Stomach smooth muscle (tissue), 2 donors: Measurements from ENCODE around the gene USP48.

Source experiments
- H3K27ac ChIP-seq: one replicate; pipeline ENCODE4 v1.7.0; 2013; ENCODE audit warnings: mild to moderate bottlenecking, low read length, inconsistent platforms
- H3K27me3 ChIP-seq, 2 donors: one replicate each; pipeline ENCODE4 v1.7.0; 2013; ENCODE audit warnings: low read length in 2 of 2; ENCODE audit not compliant: insufficient read depth in 2 of 2, control insufficient read depth in 1 of 2
- H3K36me3 ChIP-seq, 2 donors: one replicate each; pipeline ENCODE4 v1.7.0; 2013; ENCODE audit warnings: low read length in 2 of 2; ENCODE audit not compliant: control insufficient read depth in 2 of 2, insufficient read depth in 2 of 2
- H3K4me1 ChIP-seq: one replicate; pipeline ENCODE4 v1.7.0; 2013; ENCODE audit warnings: low read length; ENCODE audit not compliant: control insufficient read depth, insufficient read depth
- H3K4me3 ChIP-seq, 2 donors: one replicate each; pipeline ENCODE4 v1.7.0; 2013; ENCODE audit warnings: low read length in 2 of 2
- H3K9ac ChIP-seq, 2 donors: one replicate each; pipeline ENCODE4 v1.7.0; 2013; ENCODE audit warnings: low read length in 2 of 2, mild to moderate bottlenecking in 1 of 2
- H3K9me3 ChIP-seq, 2 donors: one replicate each; pipeline ENCODE4 v1.7.0; 2013; ENCODE audit warnings: low read length in 2 of 2; ENCODE audit not compliant: control insufficient read depth in 2 of 2
- donor health status: healthy.
- donor health status: Pancreatic carcinoma.

USP48 gene

DNA sequence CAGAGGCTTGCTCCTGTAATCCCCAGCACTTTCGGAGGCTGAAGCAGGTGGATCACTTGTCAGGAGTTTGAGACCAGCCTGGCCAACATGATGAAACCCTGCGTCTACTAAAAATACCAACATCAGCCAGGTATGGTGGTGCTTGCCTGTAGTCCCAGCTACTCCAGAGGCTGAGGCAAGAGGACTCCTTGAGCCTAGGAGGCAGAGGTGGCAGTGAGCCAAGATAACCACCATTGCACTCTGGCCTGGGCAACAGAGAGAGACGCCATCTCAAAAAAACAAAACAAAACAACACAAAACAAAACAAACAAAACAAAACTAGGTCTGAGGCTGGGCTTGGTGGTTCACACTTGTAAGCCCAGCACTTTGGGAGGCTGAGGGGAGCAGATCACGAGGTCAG is 75.1 kb downstream of the USP48 start:
- Histone ChIP-seq H3K9me3 (no peaks in the 10 kb centered on the region), H3K27me3 (no peaks in the 10 kb centered on the region), H3K4me3 (no peak overlapping the region), H3K36me3 (peaks cover 26 to 28% of the 10 kb centered on the region in 2 donors), H3K27ac (no peak overlapping the region), H3K4me1 (no peaks in the 10 kb centered on the region), H3K9ac (no peak overlapping the region)

DNA sequence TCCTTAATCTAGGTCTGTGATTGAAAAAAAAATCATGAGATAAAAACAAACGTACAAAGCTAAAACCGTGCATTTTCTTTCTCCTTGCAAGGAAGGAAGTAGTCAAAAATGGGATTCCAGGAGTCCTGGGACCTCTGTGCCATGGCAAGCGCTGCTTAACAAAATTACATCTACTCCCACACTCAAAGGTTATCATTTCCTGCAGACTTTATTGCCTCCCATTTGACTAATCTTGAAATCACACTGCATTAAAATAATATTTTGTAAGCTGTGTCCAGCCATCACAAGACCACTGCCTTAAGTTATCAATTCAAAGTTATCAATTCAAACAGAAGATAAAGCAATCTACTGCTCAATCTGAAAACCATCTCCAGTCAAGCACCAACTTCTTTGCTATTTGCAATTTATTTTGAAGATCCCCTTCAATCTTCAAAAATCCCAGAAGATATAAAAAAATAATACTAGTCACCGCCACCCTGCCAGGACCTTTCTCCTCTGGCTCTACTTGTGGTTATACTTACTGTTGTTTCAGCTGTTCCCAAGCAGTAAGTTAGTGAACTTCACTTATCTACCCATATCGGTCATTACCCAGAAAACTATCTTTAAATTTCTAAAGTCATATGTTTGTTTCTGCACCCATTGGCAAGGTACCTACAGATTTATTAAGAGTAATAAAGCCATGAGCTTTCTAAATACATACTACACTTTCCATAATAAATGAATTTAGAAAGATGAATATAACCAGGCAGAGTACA is 75.7 kb downstream of the USP48 start:
- no peaks in the 10 kb centered on the region for H3K9me3 ChIP-seq
- H3K9ac ChIP-seq: no peak overlapping the region
- no peaks in the 10 kb centered on the region for H3K27me3 ChIP-seq
- no peaks in the 10 kb centered on the region for H3K4me1 ChIP-seq
- H3K36me3 ChIP-seq: peaks cover 28 to 34% of the 10 kb centered on the region in 2 donors
- H3K4me3 ChIP-seq: no peak overlapping the region
- H3K27ac ChIP-seq: no peak overlapping the region

DNA sequence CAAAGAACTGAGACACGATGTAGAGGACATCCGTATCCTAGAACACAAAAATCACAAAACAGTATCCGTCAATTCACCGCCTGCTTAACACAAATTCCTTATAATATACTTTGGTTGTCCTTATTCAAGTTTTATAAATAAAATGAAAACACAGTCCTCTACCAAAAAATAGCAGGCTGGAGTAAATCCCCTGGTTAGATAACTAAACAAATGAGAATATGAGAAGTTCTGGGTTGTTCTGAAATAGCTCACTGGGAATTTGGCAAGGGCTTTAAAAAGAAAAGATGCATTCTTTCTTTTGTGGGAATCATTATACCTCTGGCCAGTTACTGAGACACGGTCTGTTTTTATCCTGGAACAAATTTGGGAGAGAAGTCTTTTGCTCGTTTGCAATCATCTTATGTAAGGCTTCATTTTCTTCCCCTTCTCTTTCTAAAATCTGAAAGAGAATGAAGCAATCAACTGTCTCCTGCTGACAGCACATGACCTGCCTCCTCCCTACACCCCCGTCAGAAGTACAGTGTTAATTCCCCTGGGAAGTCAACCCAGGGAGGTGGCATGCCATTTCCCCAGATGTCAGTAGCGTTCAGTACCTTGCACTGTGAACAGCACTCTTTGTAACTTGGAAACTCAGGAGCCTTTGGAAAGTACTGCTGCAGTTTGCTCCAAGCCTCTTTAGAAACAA is 76.7 kb downstream of the USP48 start:
- no peaks in the 10 kb centered on the region for H3K27me3 ChIP-seq
- no peaks in the 10 kb centered on the region for H3K9me3 ChIP-seq
- H3K9ac ChIP-seq: no peak overlapping the region
- H3K36me3 ChIP-seq: peaks cover 29 to 36% of the 10 kb centered on the region in 2 donors
- H3K4me3 ChIP-seq: no peak overlapping the region
- H3K27ac ChIP-seq: no peak overlapping the region
- no peaks in the 10 kb centered on the region for H3K4me1 ChIP-seq

DNA sequence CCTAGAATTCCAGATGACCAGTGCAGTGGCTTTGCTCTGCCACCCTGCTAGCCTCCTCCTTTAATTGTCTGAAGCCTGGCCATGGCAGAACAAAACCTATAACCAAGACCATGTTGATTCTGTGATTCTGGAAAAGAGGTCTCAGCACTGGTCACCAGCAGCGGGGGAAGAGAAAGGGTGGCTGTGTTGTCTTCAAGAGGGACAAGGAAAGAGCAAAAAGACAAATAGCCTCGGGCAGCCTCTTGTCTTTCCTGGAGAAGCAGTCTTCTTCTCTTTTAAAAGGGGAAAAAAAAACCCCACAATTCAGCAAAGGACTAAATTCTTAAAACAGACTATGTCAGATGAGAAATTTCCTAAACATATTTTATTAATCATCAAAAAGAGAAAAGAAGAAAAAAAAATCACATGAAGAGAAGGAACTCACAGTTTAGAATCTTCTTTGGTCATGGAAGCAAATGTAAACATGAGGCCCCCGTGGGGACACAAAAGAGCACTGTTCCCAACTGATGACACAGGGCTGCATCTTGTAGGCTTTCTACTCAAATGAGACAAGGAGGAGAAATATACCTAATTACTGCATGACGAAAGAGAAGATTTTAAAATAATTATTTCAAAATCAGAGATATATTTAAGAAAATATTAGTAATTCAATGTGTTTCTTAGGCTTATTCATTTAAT is 77.5 kb downstream of the USP48 start:
- Histone ChIP-seq H3K27ac (no peak overlapping the region), H3K36me3 (peaks cover 32 to 38% of the 10 kb centered on the region in 2 donors), H3K4me3 (no peak overlapping the region), H3K9ac (no peak overlapping the region), H3K9me3 (no peaks in the 10 kb centered on the region), H3K27me3 (no peaks in the 10 kb centered on the region), H3K4me1 (no peaks in the 10 kb centered on the region)

DNA sequence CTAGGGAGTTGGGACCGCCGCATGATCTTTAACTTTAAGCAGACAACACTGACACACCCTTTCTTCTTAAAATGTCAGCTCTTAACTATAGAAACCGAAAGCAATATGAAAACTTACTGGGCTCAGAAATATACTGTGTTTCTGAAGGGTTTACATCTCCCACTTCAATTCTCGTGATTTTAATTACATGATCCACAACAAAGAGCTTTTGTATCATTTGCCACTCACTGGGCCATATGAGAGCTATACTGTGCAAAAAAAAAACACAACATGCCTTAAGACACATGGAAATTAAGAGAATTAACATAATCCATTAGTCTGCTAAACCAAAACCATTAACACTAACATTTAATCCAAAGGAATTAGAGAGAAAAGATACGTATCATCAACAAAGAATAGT is 78.8 kb downstream of the USP48 start:
- H3K4me1 ChIP-seq: no peaks in the 10 kb centered on the region
- no peaks in the 10 kb centered on the region for H3K9me3 ChIP-seq
- no peak overlapping the region for H3K9ac ChIP-seq
- H3K27ac ChIP-seq: no peak overlapping the region
- no peak overlapping the region for H3K4me3 ChIP-seq
- no peaks in the 10 kb centered on the region for H3K27me3 ChIP-seq
- H3K36me3 ChIP-seq: peaks cover 38 to 46% of the 10 kb centered on the region in 2 donors

DNA sequence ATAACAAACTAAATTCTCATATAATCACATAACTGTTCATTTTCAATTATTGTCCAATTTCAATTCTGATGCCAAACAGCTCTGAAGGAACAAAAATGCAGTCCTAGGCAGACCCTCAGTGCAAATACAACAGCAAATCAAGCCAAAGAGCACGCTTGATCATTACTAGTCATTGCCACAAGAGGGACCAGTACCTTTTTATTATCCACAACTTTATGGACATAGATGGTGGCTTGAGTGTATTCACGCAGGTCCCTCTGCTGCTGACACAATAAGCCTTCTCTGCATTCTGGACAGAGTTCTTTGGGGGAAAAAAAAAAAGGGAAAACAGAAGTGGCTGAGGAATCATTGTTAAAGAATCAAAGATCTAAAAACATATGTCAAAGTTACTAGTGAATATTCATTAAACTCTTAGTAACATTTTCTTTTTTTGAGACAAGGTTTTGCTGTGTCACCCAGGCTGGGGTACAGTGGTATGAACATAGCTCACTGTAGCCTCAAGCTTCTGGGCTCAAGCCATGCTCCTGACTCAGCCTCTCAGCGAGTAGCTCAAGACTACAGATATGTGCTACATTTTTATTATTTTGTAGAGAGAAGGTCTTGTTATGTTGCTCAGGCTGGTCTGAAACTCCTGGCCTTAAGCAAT is 79.5 kb downstream of the USP48 start:
- Histone ChIP-seq H3K9me3 (no peaks in the 10 kb centered on the region), H3K27ac (no peak overlapping the region), H3K27me3 (no peaks in the 10 kb centered on the region), H3K9ac (no peak overlapping the region), H3K4me1 (no peaks in the 10 kb centered on the region), H3K36me3 (peaks cover 38 to 50% of the 10 kb centered on the region in 2 donors), H3K4me3 (no peak overlapping the region)

DNA sequence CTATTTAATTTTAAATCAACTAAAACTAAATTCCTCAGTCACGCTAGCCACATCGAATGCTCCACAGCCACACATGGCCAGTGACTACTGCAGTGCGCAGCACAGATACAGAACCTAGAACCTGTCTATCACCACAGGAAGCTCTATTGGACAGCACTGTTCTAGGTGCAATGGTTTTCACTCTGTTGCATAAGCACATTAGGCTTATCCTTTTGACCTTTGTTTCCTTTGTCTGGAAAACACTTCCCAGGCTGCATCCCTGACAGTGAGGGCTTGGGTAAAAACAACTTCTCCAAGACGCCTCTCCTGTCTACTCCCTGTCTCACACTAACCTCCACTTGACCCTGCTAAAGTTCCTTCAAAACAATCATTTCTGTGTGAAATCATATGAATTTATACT is 80.2 kb downstream of the USP48 start:
- Histone ChIP-seq H3K27ac (no peak overlapping the region), H3K4me1 (no peaks in the 10 kb centered on the region), H3K4me3 (no peak overlapping the region), H3K27me3 (no peaks in the 10 kb centered on the region), H3K9me3 (no peaks in the 10 kb centered on the region), H3K36me3 (peaks cover 39 to 50% of the 10 kb centered on the region in 2 donors), H3K9ac (no peak overlapping the region)

DNA sequence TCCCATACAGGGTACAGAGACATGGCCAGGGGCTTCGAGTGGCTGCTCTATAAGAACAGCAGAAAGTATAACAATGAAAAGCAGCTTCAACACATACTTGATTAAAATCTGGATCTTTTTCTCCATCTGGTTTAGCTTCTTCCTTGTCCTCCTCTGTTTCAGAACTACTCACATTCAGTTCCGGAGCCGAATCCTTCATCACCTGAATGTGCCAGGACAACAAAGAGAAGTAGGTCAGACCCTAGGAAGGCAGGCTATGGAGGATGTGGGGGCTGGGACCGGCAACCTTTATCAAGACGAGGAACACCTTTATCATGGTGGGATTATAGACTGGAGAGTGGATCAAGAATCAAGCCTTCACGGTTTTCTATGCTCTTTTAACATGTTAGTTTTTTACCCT is 81.5 kb downstream of the USP48 start:
- Histone ChIP-seq H3K36me3 (peaks cover 38 to 50% of the 10 kb centered on the region in 2 donors), H3K4me1 (no peaks in the 10 kb centered on the region), H3K9ac (no peak overlapping the region), H3K27me3 (no peaks in the 10 kb centered on the region), H3K4me3 (no peak overlapping the region), H3K9me3 (no peaks in the 10 kb centered on the region), H3K27ac (no peak overlapping the region)

DNA sequence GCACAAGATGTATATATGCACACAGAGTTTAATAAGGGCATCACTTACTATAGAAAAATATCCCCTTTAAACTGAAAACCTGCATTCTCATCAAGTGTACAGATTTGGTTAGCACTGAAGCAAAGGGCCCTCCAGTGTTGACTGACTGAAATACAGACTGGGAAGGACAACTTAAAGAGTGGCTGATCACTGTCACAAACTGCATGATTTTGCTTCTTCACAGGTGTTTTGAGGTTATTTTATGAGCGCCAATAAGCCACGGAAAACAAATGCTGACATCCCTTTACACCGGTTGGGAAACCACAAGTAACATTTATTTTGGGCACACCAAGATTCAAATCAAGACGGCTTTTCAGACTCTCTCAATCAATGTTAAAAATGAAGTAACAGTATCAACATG is 82.9 kb downstream of the USP48 start:
- Histone ChIP-seq H3K9ac (no peak overlapping the region), H3K27ac (no peak overlapping the region), H3K36me3 (peaks cover 37 to 46% of the 10 kb centered on the region in 2 donors), H3K27me3 (no peaks in the 10 kb centered on the region), H3K9me3 (no peaks in the 10 kb centered on the region), H3K4me1 (no peaks in the 10 kb centered on the region), H3K4me3 (no peak overlapping the region)

DNA sequence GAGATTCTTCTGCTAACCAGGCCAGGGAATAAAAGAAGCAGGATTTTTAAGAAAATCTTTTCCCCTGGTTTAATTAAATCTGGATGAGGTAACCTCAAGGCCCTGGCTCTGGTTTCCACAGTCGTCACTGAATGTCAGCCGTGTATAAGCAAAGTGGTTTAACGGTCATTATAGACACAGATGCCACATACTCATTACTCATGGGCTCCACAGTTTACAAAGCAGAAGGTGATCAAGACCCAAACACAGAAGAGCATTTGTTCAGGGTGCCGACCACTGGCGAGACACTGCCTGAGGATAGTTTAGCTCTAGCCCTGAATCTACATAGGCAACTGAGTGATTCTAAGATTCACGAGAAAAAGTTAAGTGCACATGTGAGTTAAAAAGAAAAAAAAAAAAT is 86.0 kb downstream of the USP48 start:
- H3K27ac ChIP-seq: no peak overlapping the region
- H3K9me3 ChIP-seq: no peaks in the 10 kb centered on the region
- H3K9ac ChIP-seq: no peak overlapping the region
- H3K27me3 ChIP-seq: no peaks in the 10 kb centered on the region
- H3K4me3 ChIP-seq: no peak overlapping the region
- no peaks in the 10 kb centered on the region for H3K4me1 ChIP-seq
- peaks cover 36 to 44% of the 10 kb centered on the region in 2 donors for H3K36me3 ChIP-seq
